Neuron (in vitro differentiated cells): ENCODE measurements around the gene ZNF609.
"Not testable (repeated sequence)": the region's sequence is repeated elsewhere in the genome, so short reads cannot be mapped to it uniquely, and the experiment has no call there.

Experiments used
- H2AFZ ChIP-seq: one replicate; pipeline ENCODE4 v1.6.1; 2013; ENCODE audit warnings: low read depth, mild to moderate bottlenecking, inconsistent platforms, low read length, moderate library complexity
- H3K27me3 ChIP-seq: one replicate; pipeline ENCODE4 v1.6.1; 2013; ENCODE audit warnings: low read length; ENCODE audit not compliant: insufficient read depth
- H3K36me3 ChIP-seq: one replicate; pipeline ENCODE4 v1.6.1; 2013; ENCODE audit warnings: low read length; ENCODE audit not compliant: insufficient read depth
- H3K4me1 ChIP-seq: one replicate; pipeline ENCODE4 v1.6.1; 2013; ENCODE audit warnings: low read length; ENCODE audit not compliant: insufficient read depth
- H3K4me3 ChIP-seq: 2 replicates; pipeline ENCODE4 v1.5.1; 2013; ENCODE audit warnings: mild to moderate bottlenecking, low read length, moderate library complexity
- H3K9me3 ChIP-seq: one replicate; pipeline ENCODE4 v1.6.1; 2013; ENCODE audit warnings: low read length

The ZNF609 gene

GRCh38 chr15:64596701-64597476 lies 136.5 kb downstream of the ZNF609 start:
- Histone ChIP-seq H2AFZ (no peak overlapping the region), H3K9me3 (no peaks in the 10 kb centered on the region), H3K4me1 (peaks cover 20% of the 10 kb centered on the region), H3K36me3 (no peaks in the 10 kb centered on the region), H3K4me3 (no peak overlapping the region), H3K27me3 (no peaks in the 10 kb centered on the region)

GRCh38 chr15:64597477-64597822 lies 137.1 kb downstream of the ZNF609 start:
- Histone ChIP-seq H3K27me3 (no peaks in the 10 kb centered on the region), H3K9me3 (no peaks in the 10 kb centered on the region), H3K36me3 (no peaks in the 10 kb centered on the region), H2AFZ (no peak overlapping the region), H3K4me3 (no peak overlapping the region), H3K4me1 (peaks cover 20% of the 10 kb centered on the region)

- no peaks in the 10 kb centered on the region for H3K9me3 ChIP-seq
- H3K4me3 ChIP-seq: no peak overlapping the region
- no peaks in the 10 kb centered on the region for H3K27me3 ChIP-seq
- peaks cover 20% of the 10 kb centered on the region for H3K4me1 ChIP-seq
- no peaks in the 10 kb centered on the region for H3K36me3 ChIP-seq
- H2AFZ ChIP-seq: no peak overlapping the region
These were observed 138.8 kb downstream of the ZNF609 start for GRCh38 chr15:64599226-64599625.

GRCh38 chr15:64599716-64600115 lies 139.3 kb downstream of the ZNF609 start:
- Histone ChIP-seq H3K4me3 (no peak overlapping the region), H3K36me3 (no peaks in the 10 kb centered on the region), H3K4me1 (peaks cover 20% of the 10 kb centered on the region), H3K27me3 (no peaks in the 10 kb centered on the region), H2AFZ (no peak overlapping the region), H3K9me3 (no peaks in the 10 kb centered on the region)

GRCh38 chr15:64600794-64601193 lies 140.4 kb downstream of the ZNF609 start:
- Histone ChIP-seq H3K4me1 (peaks cover 20% of the 10 kb centered on the region), H3K4me3 (no peak overlapping the region), H3K36me3 (no peaks in the 10 kb centered on the region), H2AFZ (no peak overlapping the region), H3K27me3 (no peaks in the 10 kb centered on the region), H3K9me3 (no peaks in the 10 kb centered on the region)

DNA sequence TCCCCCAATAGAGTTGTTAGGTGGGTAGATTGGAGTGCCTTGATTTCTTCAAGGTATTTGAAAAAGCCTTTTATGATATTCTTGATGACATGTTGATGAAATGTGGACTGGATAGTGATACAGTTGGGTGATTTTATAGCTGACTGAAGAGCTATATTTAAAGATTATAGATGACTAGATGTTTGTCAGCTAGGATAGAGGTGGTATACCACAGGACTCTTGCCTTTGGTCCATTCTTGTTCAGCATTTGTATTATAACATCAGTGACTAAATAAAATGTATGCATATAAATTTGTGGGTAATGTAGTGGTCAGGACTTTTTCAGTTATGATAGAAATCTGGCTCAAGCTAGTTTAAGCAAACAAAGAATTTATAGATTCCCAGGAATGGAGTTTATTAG lies 143.9 kb downstream of the ZNF609 start:
- H3K9me3 ChIP-seq: no peaks in the 10 kb centered on the region
- H3K4me3 ChIP-seq: no peak overlapping the region
- no peaks in the 10 kb centered on the region for H3K4me1 ChIP-seq
- H2AFZ ChIP-seq: no peak overlapping the region
- H3K27me3 ChIP-seq: no peaks in the 10 kb centered on the region
- H3K36me3 ChIP-seq: no peaks in the 10 kb centered on the region

- H3K27me3 ChIP-seq, H3K36me3 ChIP-seq, H2AFZ ChIP-seq, H3K9me3 ChIP-seq, H3K4me1 ChIP-seq, H3K4me3 ChIP-seq: not testable (repeated sequence)
These were observed 147.0 kb downstream of the ZNF609 start for GRCh38 chr15:64607416-64607815.

GRCh38 chr15:64610257-64610919 lies 150.0 kb downstream of the ZNF609 start:
- Histone ChIP-seq H3K4me3 (no peak overlapping the region), H3K9me3 (no peaks in the 10 kb centered on the region), H3K27me3 (no peaks in the 10 kb centered on the region), H2AFZ (no peak overlapping the region), H3K36me3 (no peaks in the 10 kb centered on the region), H3K4me1 (peaks cover 4% of the 10 kb centered on the region)

GRCh38 chr15:64611085-64611725 lies 150.8 kb downstream of the ZNF609 start:
- H2AFZ ChIP-seq: no peak overlapping the region
- H3K4me1 ChIP-seq: peaks cover 4% of the 10 kb centered on the region
- no peak overlapping the region for H3K4me3 ChIP-seq
- H3K27me3 ChIP-seq: no peaks in the 10 kb centered on the region
- no peaks in the 10 kb centered on the region for H3K9me3 ChIP-seq
- H3K36me3 ChIP-seq: peaks cover 3% of the 10 kb centered on the region

DNA sequence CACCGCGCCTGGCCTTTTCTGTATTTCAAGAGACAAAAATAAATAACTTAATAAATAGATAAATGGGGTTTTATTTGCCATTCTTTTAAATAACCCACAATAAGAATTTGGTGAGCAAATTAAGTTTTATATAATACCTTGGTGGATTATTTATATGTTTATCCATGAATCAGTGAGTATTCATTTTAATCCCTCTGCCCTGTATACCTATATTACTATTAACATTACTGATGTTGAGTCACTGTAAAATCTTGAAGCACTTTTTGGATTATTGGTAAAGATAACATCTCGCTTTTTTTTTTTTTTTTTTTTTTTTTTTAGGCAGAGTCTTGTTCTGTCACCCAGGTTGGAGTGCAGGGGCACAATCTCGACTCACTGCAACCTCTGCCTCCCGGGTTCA lies 154.1 kb downstream of the ZNF609 start:
- no peaks in the 10 kb centered on the region for H3K27me3 ChIP-seq
- no peaks in the 10 kb centered on the region for H3K9me3 ChIP-seq
- no peak overlapping the region for H2AFZ ChIP-seq
- no peak overlapping the region for H3K4me3 ChIP-seq
- H3K4me1 ChIP-seq: peaks cover 4% of the 10 kb centered on the region
- peaks cover 3% of the 10 kb centered on the region for H3K36me3 ChIP-seq

- H2AFZ ChIP-seq: no peak overlapping the region
- no peaks in the 10 kb centered on the region for H3K4me1 ChIP-seq
- peaks cover 3% of the 10 kb centered on the region for H3K36me3 ChIP-seq
- no peak overlapping the region for H3K4me3 ChIP-seq
- H3K27me3 ChIP-seq: no peaks in the 10 kb centered on the region
- no peaks in the 10 kb centered on the region for H3K9me3 ChIP-seq
These were observed 157.3 kb downstream of the ZNF609 start for GRCh38 chr15:64617727-64618126.

DNA sequence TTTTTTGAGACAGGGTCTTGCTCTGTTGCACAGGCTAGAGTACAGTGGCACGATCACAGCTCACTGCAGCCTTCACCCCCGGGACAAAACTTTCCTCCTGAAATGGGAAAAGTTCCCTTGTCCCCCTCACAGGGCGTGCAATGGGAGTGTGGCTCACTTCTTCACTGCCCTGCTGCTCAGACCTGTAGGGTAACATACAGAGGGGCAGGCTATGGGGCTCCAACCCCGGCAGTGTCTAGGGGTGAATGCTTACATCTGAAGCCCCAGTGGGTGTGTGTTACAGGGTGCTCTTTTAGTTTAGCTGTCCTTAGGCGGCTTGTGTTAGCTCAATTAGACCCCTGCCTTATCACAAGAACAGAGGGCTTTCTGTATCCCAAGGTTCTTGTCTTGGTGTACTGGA lies 157.8 kb downstream of the ZNF609 start:
- Histone ChIP-seq H3K27me3 (no peaks in the 10 kb centered on the region), H3K9me3 (no peaks in the 10 kb centered on the region), H3K36me3 (peaks cover 6% of the 10 kb centered on the region), H2AFZ (no peak overlapping the region), H3K4me3 (no peak overlapping the region), H3K4me1 (no peaks in the 10 kb centered on the region)

- Histone ChIP-seq H3K4me3 (no peak overlapping the region), H3K4me1 (no peaks in the 10 kb centered on the region), H3K9me3 (no peaks in the 10 kb centered on the region), H2AFZ (no peak overlapping the region), H3K36me3 (peaks cover 10% of the 10 kb centered on the region), H3K27me3 (no peaks in the 10 kb centered on the region)
These were observed 158.2 kb downstream of the ZNF609 start for GRCh38 chr15:64618540-64618939.
